ENCODE results near the gene NME4. TPM values are rescaled to one million over a fixed set of nuclear protein-coding genes. Genes with fewer than 3 reads are reported as not detected.

Gene NME4
- total RNA-seq, 2 donors from 2014 or later = 38.3 to 63.6 TPM

DNA sequence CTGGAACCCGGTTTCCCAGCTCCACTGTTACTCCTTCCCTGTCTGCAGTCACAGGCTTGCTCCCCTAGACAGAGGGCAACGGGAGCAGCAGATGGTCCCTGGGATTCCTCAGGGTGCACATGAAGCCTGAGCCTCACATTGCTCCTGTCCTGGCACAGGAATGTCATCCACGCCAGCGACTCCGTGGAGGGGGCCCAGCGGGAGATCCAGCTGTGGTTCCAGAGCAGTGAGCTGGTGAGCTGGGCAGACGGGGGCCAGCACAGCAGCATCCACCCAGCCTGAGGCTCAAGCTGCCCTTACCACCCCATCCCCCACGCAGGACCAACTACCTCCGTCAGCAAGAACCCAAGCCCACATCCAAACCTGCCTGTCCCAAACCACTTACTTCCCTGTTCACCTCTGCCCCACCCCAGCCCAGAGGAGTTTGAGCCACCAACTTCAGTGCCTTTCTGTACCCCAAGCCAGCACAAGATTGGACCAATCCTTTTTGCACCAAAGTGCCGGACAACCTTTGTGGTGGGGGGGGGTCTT, 3.1 kb downstream of the NME4 start:
- Histone ChIP-seq H3K36me3 (no peaks in the 10 kb centered on the region), H3K9ac (ENCODE audit: low read depth in 2 of 2, low read length in 2 of 2) (peak overlapping the region in 1 of 2 donors; percentile 76), H3K27ac (no peak overlapping the region), H3K4me3 (peak overlapping the region; percentile 55), H3K9me3 (no peaks in the 10 kb centered on the region), H3K27me3 (no peaks in the 10 kb centered on the region), H3K4me1 (peaks cover 4% of the 10 kb centered on the region)
- DNase-seq = no peak
- intact Hi-C loops (cut with DNase I) = no loop called here
- TF ChIP-seq, protein P1, sequence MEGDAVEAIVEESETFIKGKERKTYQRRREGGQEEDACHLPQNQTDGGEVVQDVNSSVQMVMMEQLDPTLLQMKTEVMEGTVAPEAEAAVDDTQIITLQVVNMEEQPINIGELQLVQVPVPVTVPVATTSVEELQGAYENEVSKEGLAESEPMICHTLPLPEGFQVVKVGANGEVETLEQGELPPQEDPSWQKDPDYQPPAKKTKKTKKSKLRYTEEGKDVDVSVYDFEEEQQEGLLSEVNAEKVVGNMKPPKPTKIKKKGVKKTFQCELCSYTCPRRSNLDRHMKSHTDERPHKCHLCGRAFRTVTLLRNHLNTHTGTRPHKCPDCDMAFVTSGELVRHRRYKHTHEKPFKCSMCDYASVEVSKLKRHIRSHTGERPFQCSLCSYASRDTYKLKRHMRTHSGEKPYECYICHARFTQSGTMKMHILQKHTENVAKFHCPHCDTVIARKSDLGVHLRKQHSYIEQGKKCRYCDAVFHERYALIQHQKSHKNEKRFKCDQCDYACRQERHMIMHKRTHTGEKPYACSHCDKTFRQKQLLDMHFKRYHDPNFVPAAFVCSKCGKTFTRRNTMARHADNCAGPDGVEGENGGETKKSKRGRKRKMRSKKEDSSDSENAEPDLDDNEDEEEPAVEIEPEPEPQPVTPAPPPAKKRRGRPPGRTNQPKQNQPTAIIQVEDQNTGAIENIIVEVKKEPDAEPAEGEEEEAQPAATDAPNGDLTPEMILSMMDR (IDR thresholded peaks at IDR 0.05) = no peak

DNA sequence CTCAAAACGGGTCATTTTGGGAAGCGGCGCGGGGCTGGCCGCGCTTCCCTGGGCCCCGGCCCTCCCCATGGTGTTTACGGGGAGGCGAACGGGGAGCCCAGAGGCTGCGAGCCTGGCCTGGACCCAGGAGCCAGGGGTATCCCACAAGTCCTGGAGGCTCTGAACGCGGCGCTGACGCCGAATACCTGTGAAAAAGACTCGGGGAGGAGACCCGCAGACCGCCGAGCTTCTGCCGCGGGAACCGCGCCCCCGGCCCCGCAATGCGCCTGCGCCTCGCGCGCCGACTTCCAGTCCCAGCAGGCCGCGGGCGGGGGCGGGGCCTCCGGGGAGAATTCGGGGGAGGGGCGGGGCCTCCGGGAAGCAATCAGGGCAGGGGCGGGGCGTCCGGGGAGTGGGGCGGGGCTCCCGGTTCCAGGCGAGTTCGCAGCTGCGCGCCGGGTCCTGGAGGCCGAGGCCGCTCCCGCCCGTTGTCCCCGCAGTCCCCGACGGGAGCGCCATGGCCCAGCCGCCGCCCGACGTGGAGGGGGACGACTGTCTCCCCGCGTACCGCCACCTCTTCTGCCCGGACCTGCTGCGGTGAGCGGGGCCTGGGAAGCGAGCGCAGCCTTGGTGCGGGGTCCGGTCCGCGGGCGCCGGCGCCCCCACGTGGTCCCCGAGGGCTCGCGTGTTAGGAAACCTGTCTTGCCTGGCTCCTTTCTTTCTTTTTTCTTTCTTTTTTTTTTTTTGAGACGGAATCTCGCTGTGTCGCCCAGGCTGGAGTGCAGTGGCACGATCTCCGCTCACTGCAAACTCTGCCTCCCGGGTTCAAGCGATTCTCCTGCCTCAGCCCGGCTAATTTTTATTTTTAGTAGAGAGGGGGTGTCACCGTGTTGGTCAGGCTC, 4.7 kb downstream of the NME4 start, which contains the start of gene DECR2:
Gene DECR2, plus strand, starts transcription at position 418 of the 881 bp plus-strand sequence. Its CDS starts 79 bp downstream, at position 497.
- intact Hi-C loops (cut with DNase I) = no loop called here
- peak within 1 kb of the TSS; percentile 76 to 96 for H3K9ac ChIP-seq (ENCODE audit: low read depth in 2 of 2, low read length in 2 of 2)
- no peaks in the 10 kb centered on the region for H3K36me3 ChIP-seq
- H3K27ac ChIP-seq = peak within 1 kb of the TSS; percentile 93
- peaks cover under 1% of the 10 kb centered on the region for H3K4me1 ChIP-seq
- TF ChIP-seq, protein P1 (IDR thresholded peaks at IDR 0.05) = no peak
- peak within 1 kb of the TSS; percentile 55 for H3K4me3 ChIP-seq
- H3K27me3 ChIP-seq = no peaks in the 10 kb centered on the region
- DNase-seq = peak; percentile 98
- no peaks in the 10 kb centered on the region for H3K9me3 ChIP-seq

DNA sequence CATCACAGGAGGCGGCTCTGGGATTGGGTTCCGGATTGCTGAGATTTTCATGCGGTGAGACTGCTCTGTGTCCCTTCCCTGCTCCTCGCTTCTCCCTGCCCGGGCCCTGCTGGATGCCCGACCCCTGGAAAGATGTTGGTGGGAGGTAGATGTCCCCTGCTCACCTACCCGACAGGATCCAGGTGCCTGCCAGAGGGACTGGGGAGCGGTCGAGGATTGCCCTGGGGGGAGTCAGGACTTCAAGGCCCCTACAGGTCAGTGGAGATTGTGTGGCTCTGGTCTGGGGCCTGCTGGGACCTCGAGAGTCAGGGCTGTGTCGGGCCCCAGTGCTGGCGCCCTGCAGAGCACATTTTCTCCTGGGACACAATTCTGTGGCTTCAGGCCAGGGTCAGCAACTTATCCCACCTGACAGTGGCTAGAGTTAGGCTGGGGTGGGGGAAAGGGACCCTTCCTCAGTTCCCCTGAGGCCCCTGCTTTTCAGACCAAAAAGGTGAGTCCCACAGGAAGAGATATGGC, 8.0 kb downstream of the NME4 start:
- DNase-seq = no peak
- no peaks in the 10 kb centered on the region for H3K36me3 ChIP-seq
- H3K9ac ChIP-seq (ENCODE audit: low read depth in 2 of 2, low read length in 2 of 2) = no peak overlapping the region

DNA sequence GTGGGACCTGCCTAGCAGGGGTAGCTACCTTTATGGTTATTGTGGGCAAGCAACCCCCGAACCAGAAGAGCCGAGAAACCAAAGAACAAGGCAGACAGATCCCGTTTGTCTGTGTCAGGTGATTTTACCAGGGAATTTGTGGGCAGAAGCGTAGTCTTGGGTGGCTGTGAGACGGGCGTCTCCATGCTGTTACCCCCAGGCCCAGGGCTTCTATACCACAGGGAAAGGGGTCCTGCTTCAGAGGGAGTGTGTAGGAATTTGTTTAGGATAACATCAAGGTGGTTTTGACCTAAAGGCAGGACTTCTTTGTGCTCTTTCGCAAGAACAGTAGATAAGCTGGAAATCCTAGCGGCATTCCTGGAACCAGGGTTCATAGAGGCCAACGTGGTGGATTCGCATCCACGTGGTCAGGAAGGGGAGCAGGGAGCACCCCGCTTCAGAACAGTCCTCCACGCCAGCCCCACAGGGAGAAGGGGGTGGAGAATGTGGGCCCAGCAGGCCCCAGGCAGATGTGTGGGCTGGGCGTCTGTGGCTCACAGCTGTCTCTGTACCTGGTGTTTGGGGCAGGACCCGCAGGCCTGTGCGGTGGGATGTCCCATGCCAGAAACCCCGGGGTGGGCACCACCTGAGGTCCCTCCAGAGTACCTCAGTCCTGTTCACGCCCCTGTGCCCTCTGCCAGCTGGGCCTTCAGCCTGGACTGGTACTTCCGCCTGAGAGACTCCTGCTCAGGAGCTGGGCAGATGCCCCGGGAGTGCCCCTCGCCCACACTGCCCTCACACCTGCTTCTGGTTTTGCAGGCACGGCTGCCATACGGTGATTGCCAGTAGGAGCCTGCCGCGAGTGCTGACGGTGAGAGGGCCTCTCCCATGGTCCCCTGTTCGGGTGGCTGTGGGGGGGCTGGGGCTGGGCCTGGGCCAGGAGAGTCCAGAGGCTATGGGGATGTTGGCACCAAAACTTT, 8.8 kb downstream of the NME4 start:
- Histone ChIP-seq H3K9ac (ENCODE audit: low read depth in 2 of 2, low read length in 2 of 2) (no peak overlapping the region), H3K36me3 (no peaks in the 10 kb centered on the region), H3K27me3 (no peaks in the 10 kb centered on the region), H3K27ac (no peak overlapping the region), H3K4me1 (no peaks in the 10 kb centered on the region), H3K4me3 (no peak overlapping the region), H3K9me3 (no peaks in the 10 kb centered on the region)
- TF ChIP-seq, protein P1 (IDR thresholded peaks at IDR 0.05) = no peak
- no peak for DNase-seq
- intact Hi-C loops (cut with DNase I) = no loop called here

More for the DNA sequence above, 8.0 kb downstream of the NME4 start:
- no peaks in the 10 kb centered on the region for H3K27me3 ChIP-seq
- intact Hi-C loops (cut with DNase I) = no loop called here
- TF ChIP-seq, protein P1 (IDR thresholded peaks at IDR 0.05) = no peak
- H3K4me3 ChIP-seq = no peak overlapping the region
- H3K9me3 ChIP-seq = no peaks in the 10 kb centered on the region
- H3K27ac ChIP-seq = no peak overlapping the region
- H3K4me1 ChIP-seq = no peaks in the 10 kb centered on the region

DNA sequence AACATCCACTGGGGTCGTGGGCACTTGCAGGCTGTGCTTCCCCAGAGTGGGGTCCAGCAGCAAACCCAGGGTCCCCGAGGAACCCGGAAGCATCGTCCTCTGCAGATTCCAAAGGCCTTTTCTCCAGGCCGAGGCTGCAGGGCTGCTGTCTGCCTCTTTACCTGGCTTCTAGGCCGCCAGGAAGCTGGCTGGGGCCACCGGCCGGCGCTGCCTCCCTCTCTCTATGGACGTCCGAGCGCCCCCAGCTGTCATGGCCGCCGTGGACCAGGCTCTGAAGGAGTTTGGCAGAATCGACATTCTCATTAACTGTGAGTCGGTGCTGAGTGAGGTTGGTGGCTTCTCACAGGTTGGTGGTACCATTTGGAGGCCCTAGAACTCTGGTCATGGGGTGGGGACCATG, 10.3 kb downstream of the NME4 start:
- no peaks in the 10 kb centered on the region for H3K9me3 ChIP-seq
- H3K27ac ChIP-seq = no peak overlapping the region
- intact Hi-C loops (cut with DNase I) = no loop called here
- no peak overlapping the region for H3K9ac ChIP-seq (ENCODE audit: low read depth in 2 of 2, low read length in 2 of 2)
- H3K4me1 ChIP-seq = no peaks in the 10 kb centered on the region
- no peak overlapping the region for H3K4me3 ChIP-seq
- no peak for DNase-seq
- no peaks in the 10 kb centered on the region for H3K36me3 ChIP-seq
- H3K27me3 ChIP-seq = no peaks in the 10 kb centered on the region
- TF ChIP-seq, protein P1 (IDR thresholded peaks at IDR 0.05) = no peak

Measured in colonic mucosa (tissue), 4 donors.